GM12891 (cell line): ENCODE data around the gene COG7.

ENCODE experiments used
- DNase-seq: peaks from one replicate; pipeline ENCODE4 v3.0.0; 2011; ENCODE audit warnings: low spot score; ENCODE audit not compliant: insufficient read length
- FAIRE-seq: peaks from 2 replicates; lab custom pipeline; 2011; peaks lifted over from hg19 to GRCh38; lab: Jason Lieb, UNC
- PAX5 ChIP-seq: IDR thresholded peaks from 2 replicates; pipeline ENCODE4 v1.6.1; 2011; ENCODE audit warnings: low read length, moderate library complexity, mild to moderate bottlenecking; ENCODE audit not compliant: insufficient read depth, severe bottlenecking
- POLR2A ChIP-seq: IDR thresholded peaks from 2 replicates; pipeline ENCODE4 v1.6.1; 2011; ENCODE audit warnings: low read depth, low read length, control low read depth
- POLR2AphosphoS5 ChIP-seq: IDR thresholded peaks from 2 replicates; pipeline ENCODE4 v1.6.1; 2011; ENCODE audit warnings: low read depth, low read length, control low read depth
- POU2F2 ChIP-seq: IDR thresholded peaks from 2 replicates; pipeline ENCODE4 v1.6.1; 2011; ENCODE audit warnings: low read depth, mild to moderate bottlenecking, control low read depth, low read length, moderate library complexity
- SPI1 ChIP-seq: IDR thresholded peaks from 2 replicates; pipeline ENCODE4 v1.6.1; 2011; ENCODE audit warnings: low read depth, low read length, control low read depth
- TAF1 ChIP-seq: IDR thresholded peaks from 2 replicates; pipeline ENCODE4 v1.6.1; 2011; ENCODE audit warnings: low read depth, low read length, control low read depth

Gene COG7

DNA sequence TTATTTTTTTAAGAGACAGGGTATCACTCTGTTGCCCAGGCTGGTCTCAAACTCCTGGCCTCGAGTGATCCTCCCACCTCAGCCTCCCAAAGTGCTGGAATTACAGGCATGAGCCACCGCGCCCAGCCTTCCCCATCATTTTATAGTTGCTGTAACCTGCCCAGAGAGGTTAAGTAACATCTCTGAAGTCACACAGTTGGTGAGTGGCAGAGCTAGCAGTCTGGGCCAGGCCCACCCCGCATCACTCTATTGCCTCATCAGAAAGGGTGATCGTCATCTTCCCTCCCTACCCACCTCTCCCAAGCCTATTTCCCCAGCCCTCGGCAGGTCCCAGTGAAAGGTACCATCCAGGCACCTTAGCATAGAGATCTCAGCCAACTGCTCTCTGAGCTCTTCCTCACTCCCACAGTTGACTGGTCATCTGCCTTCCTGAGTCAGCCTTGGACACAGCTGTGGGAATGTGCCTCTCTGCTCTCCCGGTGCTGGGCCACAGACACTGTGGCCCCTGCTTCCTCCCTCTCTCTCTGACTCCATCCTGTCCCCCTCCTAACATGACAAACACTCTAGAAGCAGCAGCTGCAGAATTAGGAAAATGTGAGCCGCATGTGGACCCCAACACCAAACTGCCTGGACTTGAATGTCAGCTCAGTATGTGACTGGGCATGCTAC is 93.8 kb downstream of the COG7 start:
- FAIRE-seq: no peak
- TF ChIP-seq POU2F2 (no peak), SPI1 (no peak), PAX5 (no peak), POLR2AphosphoS5 (no peak), TAF1 (no peak), POLR2A (no peak)
- DNase-seq: no peak

DNA sequence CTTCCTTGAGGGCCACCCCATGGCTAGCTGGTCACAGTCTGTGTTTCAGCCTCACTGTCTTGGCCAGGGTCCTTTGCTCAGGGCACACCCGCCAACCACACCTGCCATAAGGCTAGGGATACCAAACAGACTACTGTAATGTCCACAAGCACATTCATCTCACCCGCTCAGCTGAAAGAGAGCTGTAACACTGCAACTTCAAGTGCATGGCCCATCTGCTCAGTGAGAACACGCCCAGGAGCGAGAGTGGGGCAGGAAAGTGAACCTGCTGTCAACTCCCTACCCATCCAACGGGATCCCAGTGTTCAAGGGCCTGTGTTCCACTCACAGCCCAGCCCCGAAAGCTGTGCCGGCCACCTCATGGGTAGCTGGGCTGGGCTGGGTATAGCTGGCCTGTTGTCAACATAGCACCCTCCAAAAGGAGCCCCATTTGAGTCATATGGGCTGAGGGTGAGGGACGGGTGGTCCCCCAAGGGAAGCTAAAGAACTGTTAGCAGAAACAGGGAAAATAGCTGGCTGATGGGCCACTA is 95.2 kb downstream of the COG7 start:
- TF ChIP-seq POLR2A (no peak), SPI1 (no peak)
- DNase-seq (no peak), FAIRE-seq (no peak)

DNA sequence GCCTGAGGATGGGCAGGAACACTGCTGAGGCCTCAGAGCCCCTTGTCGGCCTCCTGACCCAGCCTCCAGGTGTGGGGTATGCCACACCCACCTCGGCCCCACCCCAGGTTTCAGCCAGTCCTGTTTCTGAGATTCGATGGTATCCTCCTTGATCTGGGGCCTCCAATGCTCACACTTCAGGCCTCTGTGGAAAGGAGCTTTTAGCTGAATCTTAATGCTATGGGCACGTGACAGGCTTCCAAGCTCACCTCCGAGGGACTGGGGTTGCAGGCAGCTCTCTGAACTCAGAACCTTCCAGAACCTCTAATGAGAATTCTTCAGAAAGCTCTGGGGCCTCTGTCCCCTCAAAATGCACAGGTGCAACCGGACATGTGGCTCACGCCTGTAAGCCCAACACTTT is 96.0 kb downstream of the COG7 start:
- no peak for DNase-seq
- FAIRE-seq: no peak
- TF ChIP-seq TAF1 (no peak), PAX5 (no peak), POLR2A (no peak), SPI1 (no peak), POLR2AphosphoS5 (no peak), POU2F2 (no peak)

DNA sequence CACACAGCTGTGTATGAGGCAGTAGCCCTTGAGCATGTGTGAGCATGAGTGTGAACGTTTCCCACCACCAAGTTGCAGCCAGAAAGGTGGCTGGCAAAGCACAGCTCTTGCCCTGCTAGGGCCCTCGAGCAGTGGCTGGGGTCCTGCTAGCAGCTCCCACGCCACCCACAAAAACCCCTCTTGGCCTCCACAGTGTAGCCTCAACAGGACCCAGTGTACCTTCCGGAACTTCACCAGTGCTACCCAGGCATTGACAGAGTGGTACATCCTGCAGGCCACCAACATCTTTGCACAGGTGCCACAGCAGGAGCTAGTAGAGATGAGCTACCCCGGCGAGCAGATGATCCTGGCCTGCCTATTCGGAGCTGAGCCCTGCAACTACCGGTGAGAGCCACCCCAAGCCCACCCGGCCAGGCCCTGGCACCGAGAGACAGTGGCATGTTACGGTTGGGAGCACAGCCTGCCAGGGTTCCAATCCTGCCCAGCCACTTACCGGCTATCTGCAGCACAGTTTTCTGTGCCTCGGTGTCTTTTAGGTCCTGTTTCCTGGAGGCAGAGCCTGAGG is 97.8 kb downstream of the COG7 start:
- FAIRE-seq (no peak), DNase-seq (no peak)
- TF ChIP-seq TAF1 (no peak), POLR2AphosphoS5 (no peak), SPI1 (no peak), POLR2A (no peak), PAX5 (no peak)

DNA sequence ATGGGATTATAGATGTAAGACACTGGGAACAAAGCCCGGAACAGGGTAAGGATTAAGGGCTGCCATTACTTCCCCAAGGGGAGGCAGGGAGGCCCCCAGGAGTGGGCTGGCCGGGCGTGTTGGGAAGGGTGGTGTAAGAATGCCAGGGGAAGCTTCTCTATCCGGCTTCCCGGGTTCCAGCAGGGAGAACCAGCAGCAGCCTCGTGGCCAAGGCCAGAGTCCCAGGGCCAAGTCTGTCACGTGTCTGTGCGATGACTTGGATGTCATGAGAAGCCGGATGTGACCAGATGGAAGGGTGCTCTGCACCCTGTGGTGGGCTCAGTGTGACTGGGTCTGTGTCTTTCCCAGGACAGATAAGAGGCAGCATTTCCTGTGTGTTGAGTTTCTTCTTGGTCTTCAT is 98.7 kb downstream of the COG7 start:
- FAIRE-seq (no peak), DNase-seq (no peak)
- no peak for TF ChIP-seq SPI1
- no peak for TF ChIP-seq POU2F2
- TF ChIP-seq POLR2AphosphoS5: no peak
- no peak for TF ChIP-seq POLR2A
- TF ChIP-seq PAX5: no peak
- no peak for TF ChIP-seq TAF1

DNA sequence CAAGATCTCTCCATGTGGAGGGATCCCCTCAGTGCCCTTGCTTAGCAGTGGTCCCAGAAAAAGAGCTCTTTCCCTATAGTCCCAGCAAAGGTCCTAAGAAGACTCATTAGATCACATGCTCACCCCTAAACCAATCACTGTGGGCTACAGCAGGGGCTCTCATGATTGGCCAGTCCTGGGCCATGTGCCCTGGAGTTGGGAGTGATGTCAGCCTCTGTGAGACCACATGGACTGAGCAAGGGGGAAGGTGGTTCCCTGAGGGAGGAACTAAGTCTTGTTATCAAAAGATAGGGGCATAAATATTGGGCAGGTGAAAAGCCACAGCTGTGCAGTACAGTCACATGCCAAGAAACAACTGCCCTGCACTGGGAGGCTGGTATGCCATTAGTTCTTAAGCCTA is 99.5 kb downstream of the COG7 start:
- FAIRE-seq: no peak
- TF ChIP-seq PAX5 (no peak), POU2F2 (no peak), SPI1 (no peak), POLR2AphosphoS5 (no peak), TAF1 (no peak), POLR2A (no peak)

DNA sequence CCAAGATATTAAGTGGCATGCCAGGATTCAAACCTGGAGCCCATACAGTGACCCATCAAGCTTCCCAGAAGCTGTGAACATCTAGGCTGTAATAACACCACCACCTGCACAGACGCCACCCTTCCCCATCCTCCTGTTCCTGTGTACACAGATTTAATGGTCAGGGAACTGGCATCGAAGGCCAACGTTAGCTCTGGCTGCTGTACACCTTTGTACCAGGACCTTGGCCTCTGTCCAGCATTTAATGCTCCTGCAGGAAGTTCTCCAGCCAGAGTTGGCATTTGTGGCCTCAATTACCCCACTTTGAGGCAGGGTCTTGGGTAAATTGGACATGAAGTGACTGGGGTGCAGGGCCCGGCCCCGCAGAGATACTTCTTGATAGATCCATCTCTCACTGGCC is 101.6 kb downstream of the COG7 start:
- no peak for FAIRE-seq
- no peak for TF ChIP-seq POLR2A
- TF ChIP-seq TAF1: no peak
- no peak for TF ChIP-seq POU2F2
- no peak for TF ChIP-seq SPI1
- TF ChIP-seq PAX5: no peak
- TF ChIP-seq POLR2AphosphoS5: no peak
- no peak for DNase-seq

More for the DNA sequence above, 99.5 kb downstream of the COG7 start:
- DNase-seq: no peak

DNA sequence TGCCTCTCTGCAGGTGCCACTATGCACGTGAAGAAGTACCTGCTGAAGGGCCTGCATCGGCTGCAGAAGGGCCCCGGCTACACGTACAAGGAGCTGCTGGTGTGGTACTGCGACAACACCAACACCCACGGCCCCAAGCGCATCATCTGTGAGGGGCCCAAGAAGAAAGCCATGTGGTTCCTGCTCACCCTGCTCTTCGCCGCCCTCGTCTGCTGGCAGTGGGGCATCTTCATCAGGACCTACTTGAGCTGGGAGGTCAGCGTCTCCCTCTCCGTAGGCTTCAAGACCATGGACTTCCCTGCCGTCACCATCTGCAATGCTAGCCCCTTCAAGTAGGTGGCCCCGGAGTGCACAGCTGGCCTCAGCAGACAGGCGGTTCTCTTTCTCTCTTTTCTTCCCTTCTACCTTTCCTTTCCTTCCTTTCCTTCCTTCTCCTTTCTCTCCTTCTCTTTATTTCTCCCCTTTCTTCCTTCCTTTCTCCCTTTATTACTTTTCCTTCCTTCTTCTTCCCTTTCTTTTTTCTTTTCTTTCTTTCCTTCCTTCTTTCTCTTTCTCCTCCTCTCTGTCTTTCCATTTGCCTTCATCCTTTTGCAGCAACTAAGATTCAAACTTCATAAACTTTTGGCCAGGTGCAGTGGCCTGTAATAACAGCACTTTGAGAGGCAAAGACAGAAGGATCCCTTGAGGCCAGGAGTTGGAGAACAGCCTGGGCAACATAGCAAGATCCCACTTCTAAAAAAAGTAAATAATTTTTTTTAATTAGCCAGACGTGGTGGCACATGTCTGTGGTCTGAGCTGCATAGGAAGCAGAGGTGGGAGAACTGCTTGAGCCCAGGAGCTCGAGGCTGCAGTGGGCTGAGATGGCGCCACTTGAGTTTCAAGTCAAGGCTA is 104.2 kb downstream of the COG7 start:
- TF ChIP-seq POU2F2 (no peak), POLR2A (no peak)
- FAIRE-seq (no peak), DNase-seq (no peak)

DNA sequence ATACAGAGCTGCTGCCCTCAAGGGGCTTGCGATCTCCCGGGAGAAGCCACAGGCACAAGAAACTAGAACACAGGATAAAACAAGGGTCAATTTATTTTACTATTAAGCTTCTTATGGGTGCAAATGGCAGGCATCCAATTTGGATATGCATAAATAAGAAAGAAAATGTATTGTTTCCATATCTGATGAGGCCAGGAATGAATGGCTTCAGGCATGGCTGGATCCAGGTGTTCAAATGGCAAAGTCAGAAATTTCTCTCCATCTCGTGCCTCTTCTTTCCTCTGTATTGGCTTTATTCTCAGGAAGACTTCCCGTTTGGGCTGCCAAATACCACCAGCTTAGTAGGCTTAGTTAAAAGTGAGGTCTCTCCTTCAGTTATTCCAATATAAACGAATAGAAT is 107.8 kb downstream of the COG7 start:
- TF ChIP-seq PAX5 (no peak), POLR2AphosphoS5 (no peak), POU2F2 (no peak), SPI1 (no peak)
- FAIRE-seq: no peak
- no peak for DNase-seq

DNA sequence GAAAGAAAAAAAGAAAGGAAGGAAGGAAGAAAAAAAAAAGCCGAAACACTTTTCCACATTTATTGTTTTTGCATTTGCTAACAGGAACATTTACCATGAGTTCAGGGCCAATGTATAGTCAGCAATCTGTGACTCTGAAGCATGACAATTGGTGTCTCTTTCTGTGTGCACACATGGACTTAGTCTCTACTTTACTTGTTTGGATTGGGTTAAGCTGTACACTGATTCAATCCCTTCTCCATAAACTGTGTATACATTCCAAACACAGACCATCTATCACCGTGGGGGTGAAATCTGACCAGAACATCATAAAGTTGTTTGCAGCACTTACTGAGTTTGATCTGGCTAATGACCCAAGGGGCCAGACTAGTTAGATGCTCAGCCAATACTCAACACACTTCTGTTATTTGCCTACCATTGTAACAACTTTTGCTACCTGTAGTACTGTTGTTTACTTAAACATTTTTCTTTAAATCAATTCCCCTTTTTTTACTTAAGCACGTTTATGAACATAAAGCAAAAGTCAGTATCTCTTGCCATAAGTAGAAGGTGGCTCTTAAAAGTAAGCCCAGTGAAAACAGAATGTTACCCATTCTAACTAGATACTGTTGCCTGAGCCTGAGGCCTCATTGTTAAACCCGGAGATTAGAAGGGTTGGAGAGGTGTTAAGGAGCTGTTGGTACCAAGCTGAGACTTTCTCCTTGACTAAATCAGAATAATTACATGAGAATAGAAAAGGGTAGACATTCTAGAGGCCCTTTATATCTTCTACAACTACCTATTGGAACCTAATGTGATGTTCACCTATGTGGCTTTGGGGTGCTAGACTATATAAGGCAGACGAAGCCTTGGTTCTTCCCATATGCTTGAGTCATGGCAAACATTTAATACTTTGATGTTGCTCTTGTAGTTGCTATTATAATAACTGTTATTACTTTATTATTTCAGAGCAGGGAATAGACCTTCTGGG is 109.1 kb downstream of the COG7 start:
- no peak for TF ChIP-seq TAF1
- TF ChIP-seq PAX5: no peak
- TF ChIP-seq POU2F2: no peak
- no peak for TF ChIP-seq SPI1
- TF ChIP-seq POLR2AphosphoS5: no peak
- TF ChIP-seq POLR2A: no peak
- DNase-seq: no peak
- FAIRE-seq: peak; percentile 5
